Stimulated activated CD8-positive, alpha-beta memory T cell treated with anti-CD3 and anti-CD28 coated beads, Interleukin-12 subunit alpha, Interleukin-12 subunit beta, amount 100 ng/mL, for 4 hours (primary cell): Measurements from ENCODE around the gene SPTLC1.
"Not testable (repeated sequence)": the region's sequence is repeated elsewhere in the genome, so short reads cannot be mapped to it uniquely, and the experiment has no call there.

ENCODE experiments used
- DNase-seq: peaks from one replicate; pipeline ENCODE4 v3.0.0-alpha.2; 2020; ENCODE audit warnings: low read depth

Gene SPTLC1

DNA sequence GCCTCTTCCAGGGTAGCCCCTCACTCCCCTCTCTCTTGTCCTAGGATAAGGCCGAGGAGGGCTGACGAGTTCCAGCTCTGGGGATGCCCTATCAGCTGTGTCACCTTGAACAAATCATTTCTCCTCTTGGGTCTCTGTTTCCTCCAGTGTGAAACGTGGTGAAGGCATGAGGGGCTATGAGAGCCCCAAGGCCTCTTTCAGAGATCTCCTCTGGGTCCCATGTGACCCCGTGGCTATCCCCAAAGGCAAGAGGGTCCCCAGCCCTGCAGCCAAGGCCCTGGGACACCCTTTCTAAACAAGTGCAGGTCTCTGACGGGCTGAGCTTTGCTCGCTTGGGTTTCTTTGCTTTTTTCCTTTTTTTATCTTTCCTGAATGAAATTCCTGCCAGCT is 25.5 kb upstream of the SPTLC1 start:
- no peak for DNase-seq

DNA sequence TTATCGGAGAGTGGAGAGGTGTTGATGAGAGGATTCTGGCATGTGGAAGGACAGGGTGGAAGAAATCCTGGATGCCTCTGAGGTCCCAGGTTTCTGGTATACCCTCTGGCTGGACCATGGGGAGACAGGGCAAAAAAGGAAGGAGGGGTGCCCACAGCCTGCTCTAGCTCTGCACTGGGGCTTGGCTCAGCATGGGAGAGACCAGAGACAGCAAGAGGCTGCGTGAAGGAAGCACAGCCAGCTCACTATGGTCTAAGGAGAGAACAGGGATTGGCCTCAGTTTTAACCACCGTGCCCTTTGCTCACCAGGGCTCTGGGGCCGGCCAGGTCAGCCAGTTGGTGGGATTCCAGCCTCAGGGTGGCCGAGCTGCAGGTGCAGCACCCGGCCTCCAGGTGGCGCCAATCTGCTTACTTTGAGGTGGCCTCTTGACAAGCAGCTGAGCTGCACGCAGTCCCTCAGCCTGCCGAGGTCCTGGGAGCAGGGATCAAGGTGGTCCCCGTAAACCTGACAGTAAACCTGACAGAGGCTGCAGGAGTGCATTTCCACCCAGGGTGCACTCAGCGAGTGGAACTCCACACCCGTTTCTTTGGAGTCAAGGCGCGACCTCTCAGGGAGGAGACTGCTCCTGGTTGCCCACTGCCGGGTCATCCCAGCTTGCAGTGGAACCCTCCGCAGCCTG is 25.0 kb upstream of the SPTLC1 start:
- no peak for DNase-seq

DNA sequence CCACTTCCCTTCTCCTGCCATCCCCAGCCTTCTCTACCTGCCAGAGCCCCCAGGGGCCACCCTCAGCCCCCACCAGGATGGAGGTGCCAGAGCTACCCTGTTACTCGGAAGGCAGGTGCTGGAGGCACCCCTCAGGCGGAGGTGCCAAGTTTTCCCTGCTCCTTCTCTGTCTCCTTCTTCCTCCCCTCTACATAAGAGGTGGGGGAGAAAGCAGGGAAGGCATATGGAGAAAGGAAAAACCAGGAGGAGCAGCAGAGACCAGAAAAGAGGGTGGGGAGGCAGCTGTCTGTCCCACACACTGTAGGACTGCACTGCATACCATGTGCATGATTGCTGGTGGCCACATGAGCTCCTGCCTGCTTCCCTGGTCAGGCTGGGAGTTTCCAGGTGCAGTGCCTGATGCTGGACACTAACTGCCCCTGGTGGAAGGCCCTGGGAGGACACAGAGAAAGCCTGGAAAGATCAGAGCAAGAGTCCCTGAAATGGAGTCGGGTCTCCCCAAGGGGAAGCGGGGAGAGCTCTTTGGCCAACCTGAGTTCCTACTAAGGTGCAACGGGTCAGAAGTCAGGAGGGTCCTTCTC is 23.8 kb upstream of the SPTLC1 start:
- not testable (repeated sequence) for DNase-seq

DNA sequence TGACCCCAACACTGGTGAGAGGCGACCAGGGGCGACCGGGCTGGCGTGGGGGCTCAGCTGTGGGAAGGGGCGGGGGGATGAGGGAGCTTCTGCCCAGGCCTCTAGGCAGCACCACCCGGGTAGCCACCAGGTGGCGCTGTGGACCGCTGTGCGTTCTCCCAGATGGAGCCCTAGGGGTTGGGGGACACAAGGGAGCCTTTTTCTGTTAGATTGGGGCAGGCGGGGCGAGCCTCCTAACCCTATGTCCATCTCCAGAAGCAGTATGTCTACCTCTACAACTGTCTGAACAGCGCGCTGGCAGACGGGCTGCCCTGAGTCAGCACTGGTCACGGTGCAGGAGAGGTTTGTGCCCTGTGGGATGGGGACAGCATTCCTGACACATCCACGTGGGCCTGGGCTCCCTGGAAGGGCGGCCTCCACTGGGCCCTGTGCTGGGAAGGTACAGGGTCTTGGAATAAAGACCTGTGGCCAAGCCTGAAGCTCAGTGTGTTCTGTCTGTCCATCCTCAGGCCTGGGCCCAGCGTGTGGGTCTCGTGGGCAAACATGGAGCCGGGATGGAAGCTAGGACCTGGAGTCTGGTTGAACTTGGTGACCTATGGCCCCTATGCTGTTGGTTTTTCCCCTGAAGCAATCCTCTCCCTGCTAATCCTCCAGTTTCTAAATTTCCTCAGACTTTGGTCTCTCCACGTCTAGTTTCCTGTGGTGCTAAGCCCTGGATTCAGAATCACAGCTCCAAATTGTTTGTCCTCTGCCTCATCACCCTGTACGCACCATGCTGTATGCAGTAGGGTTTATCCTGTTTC is 23.1 kb upstream of the SPTLC1 start:
- no peak for DNase-seq

DNA sequence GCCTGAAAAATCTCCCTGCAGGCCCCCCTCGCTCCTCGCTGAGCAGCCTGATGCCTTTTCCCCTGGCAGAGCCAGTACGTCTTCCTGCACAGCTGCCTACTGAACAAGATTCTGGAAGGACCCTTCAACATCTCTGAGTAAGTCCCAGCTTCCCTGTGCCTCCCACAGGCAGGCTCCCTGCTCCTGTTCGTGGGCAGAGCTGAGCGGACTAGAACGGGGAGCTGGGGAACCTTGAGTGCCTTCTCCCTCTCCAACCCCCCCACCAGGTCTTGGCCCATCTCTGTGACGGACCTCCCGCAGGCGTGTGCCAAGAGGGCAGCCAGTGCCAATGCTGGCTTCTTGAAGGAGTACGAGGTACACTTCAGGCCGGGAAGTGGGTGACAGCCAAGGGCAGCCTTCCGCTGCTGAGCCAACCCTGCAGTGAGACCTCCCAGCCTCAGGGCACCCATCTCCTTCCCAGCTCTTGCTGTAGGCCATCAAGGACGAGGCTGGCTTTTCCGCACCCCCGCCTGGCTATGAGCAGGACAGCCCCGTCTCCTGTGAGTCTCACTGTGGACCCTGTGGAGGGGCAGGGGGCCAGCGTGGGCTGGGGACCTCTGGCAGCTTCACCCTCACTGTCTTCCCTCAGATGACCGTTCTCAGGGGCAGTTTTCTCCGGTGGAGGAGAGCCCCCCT is 21.1 kb upstream of the SPTLC1 start:
- no peak for DNase-seq

DNA sequence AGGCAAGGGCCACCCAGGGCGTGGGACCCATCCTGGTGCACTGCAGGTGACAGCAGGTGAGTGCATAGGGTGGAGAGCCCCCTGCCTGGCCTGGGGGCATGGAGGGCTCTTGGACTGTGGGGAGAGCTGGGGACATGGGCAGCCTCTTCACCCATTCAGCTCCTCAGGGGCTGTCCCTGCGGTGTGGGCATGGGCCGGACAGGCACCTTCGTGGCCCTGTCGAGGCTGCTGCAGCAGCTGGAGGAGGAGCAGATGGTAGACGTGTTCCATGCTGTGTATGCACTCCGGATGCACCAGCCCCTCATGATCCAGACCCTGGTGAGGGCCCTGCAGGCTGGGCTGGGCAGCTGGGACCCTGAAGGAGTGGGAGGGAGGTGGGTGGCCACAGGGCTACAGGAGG is 20.4 kb upstream of the SPTLC1 start:
- DNase-seq: no peak

DNA sequence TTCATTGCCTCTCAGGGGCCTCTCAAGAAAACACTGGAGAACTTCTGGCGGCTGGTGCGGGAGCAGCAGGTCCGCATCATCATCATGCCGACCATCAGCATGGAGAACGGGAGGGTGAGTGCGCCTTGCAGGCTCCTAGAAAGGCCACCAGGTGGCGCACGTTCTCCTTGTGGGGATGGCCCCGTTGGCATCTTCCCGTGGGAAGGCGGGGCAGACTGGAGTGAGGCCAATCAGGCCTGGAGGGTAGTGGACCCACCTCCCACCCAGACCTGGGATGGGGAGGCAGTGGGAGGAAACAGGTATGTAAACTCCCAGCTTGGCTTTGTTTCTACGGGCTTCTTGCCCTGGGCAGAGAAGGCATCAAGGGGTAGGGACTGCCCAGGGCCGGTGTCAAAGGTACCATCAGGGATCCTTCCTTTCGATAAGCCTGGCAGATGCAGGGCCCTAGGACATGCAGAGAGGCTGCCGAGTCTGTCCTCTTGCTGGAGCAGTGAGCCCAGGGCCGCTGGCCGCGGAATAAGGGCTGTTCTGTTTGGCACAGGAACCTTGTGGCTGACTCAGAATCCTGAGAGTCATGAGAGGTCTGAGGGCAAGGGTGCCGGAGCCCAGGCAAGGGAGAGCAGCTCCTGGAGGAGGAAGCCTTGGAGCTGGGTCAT is 18.9 kb upstream of the SPTLC1 start:
- peak; percentile 39 for DNase-seq

DNA sequence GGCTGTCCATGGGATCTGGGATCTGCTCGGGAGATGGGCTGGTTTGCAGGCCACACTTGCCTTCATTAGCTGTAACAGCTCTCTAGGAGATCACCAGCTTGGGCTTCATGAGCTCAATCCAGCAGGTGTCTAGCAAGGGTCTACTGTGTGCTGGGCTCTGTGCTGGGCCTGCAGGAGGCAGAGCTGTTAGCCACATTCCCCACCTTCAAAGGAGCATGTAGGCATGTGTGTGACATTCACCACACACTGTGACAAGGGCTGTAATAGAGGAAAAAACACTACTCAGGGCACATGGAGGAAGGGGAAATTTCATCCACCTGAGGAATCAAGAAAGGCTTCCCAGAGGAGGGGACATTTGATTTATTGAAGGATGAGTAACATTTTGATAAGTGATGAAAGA is 17.7 kb upstream of the SPTLC1 start:
- not testable (repeated sequence) for DNase-seq

DNA sequence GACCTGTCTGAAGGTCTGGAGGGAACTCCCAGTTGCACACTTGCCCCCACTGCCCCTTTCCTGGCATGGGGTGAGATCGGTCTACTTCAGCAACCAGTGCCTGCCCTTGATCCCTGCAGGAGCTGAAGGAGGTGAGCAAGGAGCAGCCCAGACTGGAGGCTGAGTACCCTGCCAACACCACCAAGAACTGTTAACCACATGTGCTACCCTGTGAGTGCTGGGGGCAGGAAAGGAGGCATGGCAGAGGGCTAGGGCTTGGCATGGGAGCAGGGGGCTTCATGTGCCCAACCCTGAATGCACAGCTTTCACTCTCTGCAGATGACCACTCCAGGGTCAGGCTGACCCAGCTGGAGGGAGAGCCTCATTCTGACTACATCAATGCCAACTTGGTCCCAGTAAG is 17.3 kb upstream of the SPTLC1 start:
- no peak for DNase-seq

DNA sequence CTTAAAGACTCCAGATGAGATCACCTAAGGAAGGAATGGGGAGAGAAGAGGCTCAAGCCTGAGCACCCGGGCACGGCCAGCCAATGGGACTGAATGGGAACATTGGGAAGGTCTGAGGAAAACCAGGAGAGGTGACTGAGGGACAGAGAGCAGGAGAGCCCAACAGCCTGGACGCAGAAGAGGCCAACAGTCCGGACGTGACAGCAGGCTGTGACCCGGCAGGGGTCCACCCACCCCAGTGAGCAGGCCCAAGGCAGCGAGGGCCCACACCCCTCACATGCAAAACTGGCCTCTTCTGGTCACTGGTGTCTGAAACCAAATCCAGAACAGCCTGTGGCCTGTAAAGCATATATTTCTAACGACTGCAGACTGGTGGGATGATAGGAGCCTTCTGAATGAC is 7.6 kb upstream of the SPTLC1 start:
- DNase-seq: no peak

DNA sequence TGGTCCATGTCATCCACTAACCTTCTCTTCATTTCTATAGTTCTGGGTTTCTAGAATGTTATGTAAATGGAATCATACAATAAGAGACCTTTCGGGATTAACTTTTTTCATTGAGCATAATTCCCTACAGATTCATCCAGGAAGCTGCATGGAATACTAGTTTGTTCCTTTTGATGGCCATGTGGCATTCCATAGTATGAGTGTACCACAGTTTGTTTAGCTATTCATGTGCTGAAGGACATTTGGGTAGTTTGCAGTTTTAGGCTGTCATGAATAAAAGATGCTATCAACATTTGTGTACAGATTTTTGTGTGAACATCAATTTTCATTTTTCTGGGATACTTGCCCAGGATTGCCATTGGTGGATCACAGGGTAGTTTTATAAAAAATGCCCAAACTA is 6.8 kb upstream of the SPTLC1 start:
- no peak for DNase-seq

DNA sequence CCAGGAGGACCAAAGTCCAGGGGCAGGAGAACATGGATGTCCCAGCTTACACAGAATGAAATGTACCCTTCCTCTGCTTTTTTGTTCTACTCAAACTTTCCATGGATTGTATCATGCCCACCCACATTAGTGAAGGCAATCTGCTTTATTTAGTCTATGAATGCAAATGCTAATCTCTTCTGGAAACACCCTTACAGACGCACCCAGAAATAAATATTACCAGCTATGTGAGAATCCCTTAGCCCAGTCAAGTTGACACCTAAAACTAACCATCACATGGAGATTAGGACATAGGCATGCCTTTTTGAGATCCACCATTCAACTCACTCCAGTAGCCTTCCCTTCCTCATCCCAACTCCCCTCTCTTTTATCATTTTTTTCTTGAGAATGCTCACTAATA is 6.1 kb upstream of the SPTLC1 start:
- DNase-seq: no peak

DNA sequence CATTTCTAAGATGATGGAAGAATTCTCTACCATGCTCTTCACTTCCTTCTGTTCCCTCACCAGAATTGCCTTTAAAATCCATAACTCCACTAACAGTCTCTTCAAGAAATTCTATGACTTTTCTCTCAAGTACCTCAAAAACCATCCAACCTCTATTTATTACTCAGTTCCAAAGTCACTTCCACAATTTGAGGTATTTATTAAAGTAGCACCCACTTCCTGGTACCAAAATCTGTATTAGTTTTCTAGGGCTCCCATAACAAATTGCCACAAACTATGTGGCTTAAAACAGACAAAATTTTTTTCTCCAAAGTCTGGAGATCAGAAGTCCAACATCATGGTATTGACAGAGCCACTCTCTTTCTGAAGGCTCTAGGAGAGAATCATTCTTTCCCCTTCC is 4.9 kb upstream of the SPTLC1 start:
- DNase-seq: no peak

DNA sequence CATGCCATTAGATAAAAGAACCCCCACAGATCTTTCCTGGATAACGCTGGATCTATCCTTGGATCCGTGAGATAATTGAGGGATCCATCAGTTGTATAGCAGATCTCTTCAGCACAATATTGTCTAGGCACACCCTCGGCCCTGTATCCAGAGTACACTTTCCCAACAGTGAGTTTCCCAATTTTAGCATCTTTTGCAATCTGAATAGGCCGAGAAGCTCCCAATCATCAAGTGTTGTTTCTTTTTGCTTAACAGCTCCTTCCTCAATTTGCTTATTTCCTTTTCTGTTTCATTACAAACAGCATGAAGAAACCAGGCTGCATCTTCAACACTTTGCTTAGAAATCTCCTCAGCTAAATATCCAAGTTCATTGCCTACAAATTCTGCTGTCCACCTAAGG is 4.4 kb upstream of the SPTLC1 start:
- DNase-seq: no peak

DNA sequence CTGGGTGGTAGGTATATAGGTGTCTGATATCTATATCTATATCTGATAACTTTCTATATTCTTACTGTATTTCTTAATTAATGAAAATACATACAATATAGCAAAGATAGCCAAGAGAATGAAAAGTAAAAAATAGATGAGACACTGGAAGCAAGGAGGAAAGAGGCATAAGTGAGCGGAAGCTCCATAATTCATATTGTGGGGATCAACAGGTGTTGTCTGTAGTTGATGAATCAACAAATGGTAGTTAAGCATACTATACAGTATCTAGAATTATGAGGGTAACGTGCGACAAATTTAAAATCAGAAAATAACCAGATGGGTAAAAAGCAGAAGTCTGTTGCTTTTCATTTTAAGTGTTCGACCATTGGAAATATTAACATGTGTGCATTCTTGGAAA is 7.1 kb downstream of the SPTLC1 start:
- DNase-seq: no peak

DNA sequence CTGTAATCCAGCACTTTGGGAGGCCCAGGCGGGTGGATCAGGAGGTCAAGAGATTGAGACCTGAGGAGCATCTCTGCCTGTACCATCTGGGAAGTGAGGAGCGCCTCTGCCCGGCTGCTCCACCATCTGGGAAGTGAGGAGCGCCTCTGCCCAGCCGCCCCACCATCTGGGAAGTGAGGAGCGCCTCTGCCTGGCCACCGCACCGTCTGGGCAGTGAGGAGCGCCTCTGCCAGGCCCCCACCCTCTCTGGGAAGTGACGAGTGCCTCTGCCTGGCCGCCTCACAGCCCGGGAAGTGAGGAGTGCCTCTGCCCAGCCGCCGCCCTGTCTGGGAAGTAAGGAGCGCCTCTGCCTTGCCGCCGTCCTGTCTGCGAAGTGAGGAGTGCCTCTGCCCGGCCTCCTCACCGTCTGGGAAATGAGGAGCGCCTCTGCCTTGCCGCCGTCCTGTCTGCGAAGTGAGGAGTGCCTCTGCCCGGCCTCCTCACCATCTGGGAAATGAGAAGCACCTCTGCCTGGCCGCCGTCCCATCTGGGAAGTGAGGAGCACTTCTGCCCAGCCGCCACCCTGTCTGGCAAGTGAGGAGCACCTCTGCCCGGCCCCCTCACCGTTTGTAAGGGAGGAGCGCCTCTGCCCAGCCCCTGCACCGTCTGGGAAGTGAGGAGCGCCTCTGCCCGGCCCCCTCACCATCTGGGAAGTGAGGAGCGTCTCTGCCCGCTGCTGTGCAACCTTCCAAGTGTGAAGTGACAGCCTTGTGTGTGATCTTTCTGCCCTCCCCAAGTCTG is 9.6 kb downstream of the SPTLC1 start:
- DNase-seq: not testable (repeated sequence)

DNA sequence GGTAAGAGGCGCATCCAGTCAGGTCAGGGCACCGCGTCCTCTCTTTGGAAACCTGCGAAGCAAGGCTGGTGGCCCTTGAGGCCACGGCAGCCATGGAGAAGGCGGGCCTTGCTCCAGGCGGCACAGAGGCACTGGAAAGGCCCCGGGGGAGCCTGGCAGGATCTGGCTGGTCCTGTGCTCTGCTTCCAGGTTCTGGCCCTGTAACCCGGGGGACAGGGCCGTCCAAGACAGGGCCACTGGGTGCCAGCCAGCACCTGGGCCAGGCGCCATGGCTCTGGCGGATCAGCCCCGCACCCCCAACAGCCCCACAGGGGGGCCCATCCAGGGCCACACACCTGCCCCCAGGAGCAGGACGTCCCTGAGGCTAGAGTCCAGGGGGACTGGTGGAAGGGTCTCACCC is 11.6 kb downstream of the SPTLC1 start:
- not testable (repeated sequence) for DNase-seq

DNA sequence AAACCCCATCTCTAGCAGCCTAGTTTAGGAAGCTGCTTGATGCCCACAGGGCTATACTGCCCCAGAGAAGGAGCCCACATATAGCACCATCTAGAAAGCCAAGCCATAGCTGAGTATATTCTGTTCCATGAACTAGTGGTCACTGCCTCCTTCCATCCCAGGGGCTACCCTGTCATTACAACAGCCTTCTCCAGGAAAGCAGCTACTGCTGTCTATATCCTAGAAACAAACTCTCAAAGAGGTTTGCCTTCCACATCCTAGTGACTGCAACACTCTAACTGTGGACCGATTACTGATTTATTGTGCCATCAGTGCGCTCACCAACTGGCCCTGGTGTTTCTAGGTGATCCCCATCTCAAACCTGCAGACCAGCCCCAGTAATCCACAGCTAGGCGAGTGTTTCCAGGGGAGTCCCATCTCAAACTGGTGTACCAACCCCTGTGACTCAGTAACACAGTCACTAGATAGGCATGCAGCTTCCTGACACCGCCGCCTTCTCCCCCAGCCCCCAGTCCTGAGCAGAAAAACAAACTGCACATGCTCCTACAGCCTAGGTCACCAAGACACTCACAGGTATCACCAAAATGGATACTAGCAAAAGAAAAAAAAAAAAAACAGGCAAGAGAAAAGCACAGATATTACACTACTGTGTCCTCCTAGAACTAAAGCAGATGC is 14.8 kb downstream of the SPTLC1 start:
- no peak for DNase-seq

DNA sequence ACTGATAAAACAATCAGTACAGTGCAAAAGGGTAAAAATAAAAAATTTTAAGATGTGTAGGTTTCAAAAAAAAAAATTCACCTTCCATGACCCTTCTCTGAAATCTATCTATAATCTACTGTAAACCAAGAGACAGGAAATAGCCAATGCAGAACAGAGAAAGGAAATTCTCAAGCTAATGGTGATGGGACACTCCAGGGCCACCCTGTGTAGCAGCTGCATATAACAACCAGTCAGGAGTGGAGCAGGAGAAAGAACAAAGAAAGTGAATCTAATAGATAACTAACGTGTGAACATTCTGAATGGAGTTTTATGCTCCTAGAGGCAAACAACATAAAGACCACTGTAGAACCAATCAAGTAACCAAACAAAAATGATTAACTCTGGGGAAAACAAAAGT is 16.6 kb downstream of the SPTLC1 start:
- no peak for DNase-seq

DNA sequence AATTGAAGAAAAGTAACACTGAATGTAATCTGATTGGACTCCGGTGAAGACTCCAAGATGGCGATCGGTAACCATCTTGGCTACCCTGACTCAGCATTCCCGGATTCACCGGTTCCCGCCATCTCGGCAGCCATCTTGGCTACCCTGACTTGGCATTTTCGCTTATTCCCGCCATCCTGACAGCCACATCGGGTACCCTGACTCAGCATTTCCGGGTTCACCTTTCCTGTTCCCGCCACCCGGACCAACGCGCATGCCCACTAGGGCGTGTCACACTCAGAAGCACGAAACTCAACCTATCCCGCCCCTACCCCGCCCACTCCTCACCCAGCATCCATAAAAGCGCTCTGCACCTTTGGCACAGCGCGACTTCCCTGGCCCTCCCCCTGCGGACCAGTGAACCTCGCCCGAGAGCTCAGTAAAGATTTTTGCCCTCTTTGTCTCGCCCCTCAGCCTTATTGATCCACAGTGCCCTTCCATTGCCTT is 17.2 kb downstream of the SPTLC1 start:
- peak; percentile 57 for DNase-seq

DNA sequence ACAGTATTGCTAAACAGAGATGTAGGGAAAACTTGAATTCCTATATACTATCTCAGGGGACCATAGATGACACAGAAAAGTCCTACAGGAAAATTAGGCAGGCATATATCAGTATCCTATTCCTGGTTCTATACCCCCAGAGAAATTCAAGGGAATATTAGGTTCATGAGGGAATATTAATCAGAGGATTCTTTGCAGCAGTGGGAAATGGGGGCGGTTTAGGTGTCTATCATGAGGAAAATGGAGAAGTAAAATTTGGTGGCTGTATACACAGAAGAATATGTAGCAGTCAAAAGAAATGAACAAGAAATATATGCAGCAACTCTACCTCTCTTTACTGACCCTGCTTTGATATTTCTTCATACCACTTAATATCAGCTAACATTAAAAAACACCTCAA is 20.0 kb downstream of the SPTLC1 start:
- no peak for DNase-seq
